ENCODE data around the gene MBLAC1.

The MBLAC1 gene

GRCh38 chr7:100098913-100099312 lies 27.9 kb upstream of the MBLAC1 start:
- DNase-seq = no peak

- DNase-seq = no peak
These were observed 27.3 kb upstream of the MBLAC1 start for GRCh38 chr7:100099452-100099851.

- DNase-seq = peak; percentile 95 to 99 (median 97)
These were observed 26.2 kb upstream of the MBLAC1 start for GRCh38 chr7:100100420-100101015.

GRCh38 chr7:100101016-100101862 lies 25.5 kb upstream of the MBLAC1 start, which contains the start of the genes AP4M1 and MCM7:
Gene AP4M1 (plus strand): TSS chr7:100101643. CDS start chr7:100101715, 72 bp downstream.
Gene MCM7 (minus strand): TSS chr7:100101397. CDS start chr7:100101294, 103 bp downstream.
- DNase-seq = peak; percentile 98 to 100 (median 99)

- DNase-seq = no peak
These were observed 23.6 kb upstream of the MBLAC1 start for GRCh38 chr7:100102950-100103840.

GRCh38 chr7:100105534-100105933 lies 21.2 kb upstream of the MBLAC1 start:
- no peak for DNase-seq

- DNase-seq = no peak
These were observed 20.1 kb upstream of the MBLAC1 start for GRCh38 chr7:100106633-100107032.

- no peak for DNase-seq
These were observed 19.5 kb upstream of the MBLAC1 start for GRCh38 chr7:100107125-100107737.

GRCh38 chr7:100107890-100108289 lies 18.9 kb upstream of the MBLAC1 start:
- DNase-seq = no peak

GRCh38 chr7:100109521-100110163 lies 17.1 kb upstream of the MBLAC1 start:
- DNase-seq = no peak

- DNase-seq = no peak
These were observed 15.6 kb upstream of the MBLAC1 start for GRCh38 chr7:100111156-100111555.

GRCh38 chr7:100111914-100112313 lies 14.9 kb upstream of the MBLAC1 start:
- DNase-seq = no peak

- DNase-seq = no peak
These were observed 11.7 kb upstream of the MBLAC1 start for GRCh38 chr7:100115026-100115425.

GRCh38 chr7:100118388-100119071 lies 8.2 kb upstream of the MBLAC1 start:
- no peak for DNase-seq

GRCh38 chr7:100119072-100119969 lies 7.4 kb upstream of the MBLAC1 start, which contains the start of the genes CNPY4 and TAF6:
Gene CNPY4 (plus strand): TSS chr7:100119634. CDS start chr7:100119745, 111 bp downstream.
Gene TAF6 (minus strand): TSS chr7:100119358. CDS start chr7:100114209, 5,149 bp downstream.
- DNase-seq = peak; percentile 97 to 98 (median 98)

- peak; percentile 40 to 61 (median 52) for DNase-seq
These were observed 6.6 kb upstream of the MBLAC1 start for GRCh38 chr7:100119970-100120732.

- no peak for DNase-seq
These were observed 6.1 kb upstream of the MBLAC1 start for GRCh38 chr7:100120733-100121036.

GRCh38 chr7:100122067-100122466 lies 4.7 kb upstream of the MBLAC1 start:
- DNase-seq = no peak

GRCh38 chr7:100122568-100122967 lies 4.2 kb upstream of the MBLAC1 start:
- no peak for DNase-seq

Data from suppressor macrophage (primary cell).